GM13976 (cell line): ENCODE results near the gene UBE2E2.

Experiments
- DNase-seq: peaks from one replicate; pipeline ENCODE4 v3.0.0; 2012; ENCODE audit warnings: low spot score
- in situ Hi-C: fragments of 300-500 bp; cut with MboI; formaldehyde crosslinking; loops from one replicate; pipeline ENCODE4 v1.12.0; 2022; ENCODE audit warnings: low sequenced_read_pairs, mixed read lengths, inconsistent platforms; ENCODE audit not compliant: unreplicated experiment
- TF ChIP-seq, protein P1 (sequence below): IDR thresholded peaks from 2 replicates; pipeline ENCODE4 v1.5.1; 2012; ENCODE audit warnings: borderline replicate concordance, mild to moderate bottlenecking; ENCODE audit not compliant: insufficient read depth; ENCODE audit errors: extremely low read depth, missing control alignments, control extremely low read depth

Gene UBE2E2

DNA sequence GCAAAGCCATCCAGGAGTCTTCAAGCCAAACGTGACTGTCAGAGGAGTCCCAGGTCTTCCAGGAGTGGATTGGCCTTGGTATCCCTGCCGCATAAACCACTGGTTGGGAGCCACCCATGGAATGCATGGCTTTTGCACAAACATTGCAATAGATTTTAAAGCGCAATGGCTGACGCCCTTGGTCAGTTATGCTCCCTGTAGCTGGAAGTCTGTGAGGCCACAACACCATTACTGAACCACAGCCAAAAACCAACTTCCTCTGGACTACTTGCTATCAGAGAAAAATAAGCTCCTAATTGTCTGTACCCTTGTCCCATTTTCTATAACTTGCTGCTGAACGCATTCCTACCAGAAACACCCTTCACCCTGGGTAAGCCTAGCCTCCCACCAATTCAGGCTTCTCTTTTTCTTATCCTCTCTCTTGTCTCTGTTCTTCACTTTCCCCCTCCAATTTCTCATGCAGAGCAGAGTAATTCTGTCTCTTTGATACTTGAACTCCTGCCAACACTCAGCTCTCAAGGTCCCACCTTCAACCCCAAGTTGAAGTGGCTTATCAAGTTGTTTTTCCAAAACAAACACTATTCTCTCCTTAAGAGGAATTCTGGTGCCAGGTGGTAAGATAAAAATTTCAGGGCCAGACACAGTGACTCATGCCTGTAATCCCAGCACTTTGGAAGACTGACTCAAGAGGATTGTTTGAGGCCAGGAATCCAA, 426.2 kb downstream of the UBE2E2 start:
- TF ChIP-seq, protein P1, sequence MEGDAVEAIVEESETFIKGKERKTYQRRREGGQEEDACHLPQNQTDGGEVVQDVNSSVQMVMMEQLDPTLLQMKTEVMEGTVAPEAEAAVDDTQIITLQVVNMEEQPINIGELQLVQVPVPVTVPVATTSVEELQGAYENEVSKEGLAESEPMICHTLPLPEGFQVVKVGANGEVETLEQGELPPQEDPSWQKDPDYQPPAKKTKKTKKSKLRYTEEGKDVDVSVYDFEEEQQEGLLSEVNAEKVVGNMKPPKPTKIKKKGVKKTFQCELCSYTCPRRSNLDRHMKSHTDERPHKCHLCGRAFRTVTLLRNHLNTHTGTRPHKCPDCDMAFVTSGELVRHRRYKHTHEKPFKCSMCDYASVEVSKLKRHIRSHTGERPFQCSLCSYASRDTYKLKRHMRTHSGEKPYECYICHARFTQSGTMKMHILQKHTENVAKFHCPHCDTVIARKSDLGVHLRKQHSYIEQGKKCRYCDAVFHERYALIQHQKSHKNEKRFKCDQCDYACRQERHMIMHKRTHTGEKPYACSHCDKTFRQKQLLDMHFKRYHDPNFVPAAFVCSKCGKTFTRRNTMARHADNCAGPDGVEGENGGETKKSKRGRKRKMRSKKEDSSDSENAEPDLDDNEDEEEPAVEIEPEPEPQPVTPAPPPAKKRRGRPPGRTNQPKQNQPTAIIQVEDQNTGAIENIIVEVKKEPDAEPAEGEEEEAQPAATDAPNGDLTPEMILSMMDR = no peak
- in situ Hi-C loops = no loop called here

DNA sequence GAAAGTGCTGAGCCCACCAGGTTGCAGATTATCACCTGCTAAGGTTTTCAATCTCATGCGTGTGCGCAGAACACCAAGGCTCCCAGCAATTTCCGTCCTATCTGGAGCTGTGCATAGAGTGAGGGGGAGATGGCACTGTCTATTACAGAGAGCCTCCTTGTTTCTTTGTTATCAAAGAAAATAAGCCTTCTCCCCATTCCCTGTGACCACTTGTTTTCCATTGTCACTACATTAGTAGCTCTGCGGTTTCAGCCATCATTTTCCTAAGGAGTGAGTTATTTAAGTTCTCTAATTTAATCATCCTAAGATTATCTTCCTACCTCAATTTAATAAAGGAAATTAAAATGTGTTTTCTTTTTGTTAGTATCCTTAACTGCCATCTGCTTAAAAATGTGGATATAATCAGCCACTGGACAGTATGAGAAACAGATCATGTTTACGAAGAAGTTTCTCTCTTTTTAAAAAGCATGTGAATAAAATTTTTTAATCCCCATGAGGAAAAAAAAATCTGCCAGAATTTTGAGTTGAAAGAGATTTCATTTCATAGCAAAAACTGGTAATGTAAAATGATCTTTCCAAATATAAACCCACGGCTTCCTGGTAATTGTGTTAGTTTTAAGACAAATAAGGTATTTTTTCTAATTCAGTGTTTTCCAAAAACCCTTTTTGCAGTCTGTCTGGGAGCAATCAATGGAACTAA, 430.3 kb downstream of the UBE2E2 start:
- in situ Hi-C loops = no loop called here
- no peak for DNase-seq
- TF ChIP-seq, protein P1 = no peak

More for the DNA sequence above, 426.2 kb downstream of the UBE2E2 start:
- no peak for DNase-seq

DNA sequence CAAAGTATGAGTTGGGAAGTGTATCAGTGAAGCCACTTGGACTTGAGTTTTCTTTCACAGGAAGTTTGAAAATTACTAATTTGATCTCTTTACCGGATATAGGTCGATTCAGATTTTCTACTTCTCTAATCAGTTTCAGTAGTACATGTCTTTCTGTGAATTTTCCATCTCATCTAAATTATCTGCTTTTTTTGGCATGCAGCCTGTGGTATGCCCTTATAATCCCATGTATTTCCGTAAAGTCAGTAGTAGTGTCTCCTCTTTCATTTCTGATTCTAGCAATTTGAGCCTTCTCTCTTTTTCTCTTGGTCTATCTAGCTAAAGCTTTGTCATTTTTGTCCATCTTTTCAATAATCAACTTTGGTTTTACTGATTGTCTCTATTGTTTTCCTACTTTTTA, 434.2 kb downstream of the UBE2E2 start:
- TF ChIP-seq, protein P1 = no peak
- in situ Hi-C loops = no loop called here
- DNase-seq = no peak

DNA sequence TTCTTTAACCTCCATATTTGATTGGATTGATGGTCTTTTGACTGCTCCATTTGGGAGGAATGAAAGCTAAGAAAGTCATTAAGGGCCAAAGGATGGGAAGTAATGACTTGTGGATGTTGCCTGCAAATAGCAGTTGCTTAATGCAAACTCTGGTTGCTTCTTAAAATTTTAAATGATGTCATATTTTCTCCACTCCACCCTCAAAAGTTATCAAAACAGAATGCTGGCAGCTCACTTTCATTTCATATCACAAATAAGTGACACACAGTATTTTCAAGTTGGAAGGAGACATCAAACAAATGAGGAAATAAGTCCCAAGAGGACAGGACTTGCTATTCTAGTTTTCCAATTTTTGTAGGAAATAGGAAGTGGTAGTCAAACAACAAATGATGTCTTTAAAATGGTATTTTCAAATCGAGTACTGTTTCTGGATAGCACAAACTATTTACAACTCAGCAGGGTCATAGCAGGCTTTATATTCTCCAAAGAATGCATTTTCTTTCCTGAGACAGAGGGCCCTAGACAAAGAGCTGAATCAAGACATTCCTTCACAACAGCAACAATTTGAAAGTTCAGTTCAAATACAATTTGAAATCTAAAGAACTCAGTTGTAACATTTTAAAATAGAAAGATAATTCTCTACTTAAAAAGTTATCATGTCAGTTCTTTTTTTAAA, 437.5 kb downstream of the UBE2E2 start:
- TF ChIP-seq, protein P1 = no peak
- in situ Hi-C loops = no loop called here

More for the DNA sequence above, 437.5 kb downstream of the UBE2E2 start:
- DNase-seq = no peak
